ENCODE data around the gene CACNA2D3.

The CACNA2D3 gene

GRCh38 chr3:54600441-54601204, 478.3 kb downstream of the CACNA2D3 start:
- Histone ChIP-seq H3K4me3 (ENCODE audit: low read depth, low read length) (no peak overlapping the region), H3K36me3 (ENCODE audit: control insufficient read depth, insufficient read depth, low read length) (no peaks in the 10 kb centered on the region), H3K27me3 (ENCODE audit: control insufficient read depth, insufficient read depth, low read length) (no peaks in the 10 kb centered on the region), H3K9ac (ENCODE audit: low read depth, low read length) (no peak overlapping the region), H3K27ac (ENCODE audit: low read depth, low read length) (no peak overlapping the region), H3K4me1 (ENCODE audit: control insufficient read depth, insufficient read depth, low read length) (peaks cover 19% of the 10 kb centered on the region), H3K9me3 (ENCODE audit: control insufficient read depth, insufficient read depth, low read length) (no peaks in the 10 kb centered on the region)

GRCh38 chr3:54604495-54604894, 482.1 kb downstream of the CACNA2D3 start:
- Histone ChIP-seq H3K27ac (ENCODE audit: low read depth, low read length) (no peak overlapping the region), H3K36me3 (ENCODE audit: control insufficient read depth, insufficient read depth, low read length) (no peaks in the 10 kb centered on the region), H3K9ac (ENCODE audit: low read depth, low read length) (no peak overlapping the region), H3K9me3 (ENCODE audit: control insufficient read depth, insufficient read depth, low read length) (no peaks in the 10 kb centered on the region), H3K27me3 (ENCODE audit: control insufficient read depth, insufficient read depth, low read length) (no peaks in the 10 kb centered on the region), H3K4me1 (ENCODE audit: control insufficient read depth, insufficient read depth, low read length) (peaks cover 14% of the 10 kb centered on the region), H3K4me3 (ENCODE audit: low read depth, low read length) (no peak overlapping the region)

GRCh38 chr3:54608041-54608440, 485.7 kb downstream of the CACNA2D3 start:
- Histone ChIP-seq H3K27ac (ENCODE audit: low read depth, low read length) (no peak overlapping the region), H3K9ac (ENCODE audit: low read depth, low read length) (no peak overlapping the region), H3K4me1 (ENCODE audit: control insufficient read depth, insufficient read depth, low read length) (no peaks in the 10 kb centered on the region), H3K4me3 (ENCODE audit: low read depth, low read length) (no peak overlapping the region), H3K27me3 (ENCODE audit: control insufficient read depth, insufficient read depth, low read length) (no peaks in the 10 kb centered on the region), H3K36me3 (ENCODE audit: control insufficient read depth, insufficient read depth, low read length) (no peaks in the 10 kb centered on the region), H3K9me3 (ENCODE audit: control insufficient read depth, insufficient read depth, low read length) (no peaks in the 10 kb centered on the region)

GRCh38 chr3:54619053-54619452, 496.7 kb downstream of the CACNA2D3 start:
- H3K4me3 ChIP-seq (ENCODE audit: low read depth, low read length): no peak overlapping the region
- H3K4me1 ChIP-seq (ENCODE audit: control insufficient read depth, insufficient read depth, low read length): no peaks in the 10 kb centered on the region
- no peaks in the 10 kb centered on the region for H3K27me3 ChIP-seq (ENCODE audit: control insufficient read depth, insufficient read depth, low read length)
- no peak overlapping the region for H3K9ac ChIP-seq (ENCODE audit: low read depth, low read length)
- no peaks in the 10 kb centered on the region for H3K36me3 ChIP-seq (ENCODE audit: control insufficient read depth, insufficient read depth, low read length)
- H3K27ac ChIP-seq (ENCODE audit: low read depth, low read length): no peak overlapping the region
- H3K9me3 ChIP-seq (ENCODE audit: control insufficient read depth, insufficient read depth, low read length): no peaks in the 10 kb centered on the region

GRCh38 chr3:54619531-54619930, 497.2 kb downstream of the CACNA2D3 start:
- Histone ChIP-seq H3K4me1 (ENCODE audit: control insufficient read depth, insufficient read depth, low read length) (no peaks in the 10 kb centered on the region), H3K27ac (ENCODE audit: low read depth, low read length) (no peak overlapping the region), H3K27me3 (ENCODE audit: control insufficient read depth, insufficient read depth, low read length) (no peaks in the 10 kb centered on the region), H3K36me3 (ENCODE audit: control insufficient read depth, insufficient read depth, low read length) (no peaks in the 10 kb centered on the region), H3K9ac (ENCODE audit: low read depth, low read length) (no peak overlapping the region), H3K9me3 (ENCODE audit: control insufficient read depth, insufficient read depth, low read length) (no peaks in the 10 kb centered on the region), H3K4me3 (ENCODE audit: low read depth, low read length) (no peak overlapping the region)

- Histone ChIP-seq H3K9ac (ENCODE audit: low read depth, low read length) (no peak overlapping the region), H3K9me3 (ENCODE audit: control insufficient read depth, insufficient read depth, low read length) (no peaks in the 10 kb centered on the region), H3K4me1 (ENCODE audit: control insufficient read depth, insufficient read depth, low read length) (no peaks in the 10 kb centered on the region), H3K27me3 (ENCODE audit: control insufficient read depth, insufficient read depth, low read length) (no peaks in the 10 kb centered on the region), H3K36me3 (ENCODE audit: control insufficient read depth, insufficient read depth, low read length) (no peaks in the 10 kb centered on the region), H3K27ac (ENCODE audit: low read depth, low read length) (no peak overlapping the region), H3K4me3 (ENCODE audit: low read depth, low read length) (no peak overlapping the region)
Measured at GRCh38 chr3:54621184-54621583, 498.8 kb downstream of the CACNA2D3 start.

- Histone ChIP-seq H3K36me3 (ENCODE audit: control insufficient read depth, insufficient read depth, low read length) (no peaks in the 10 kb centered on the region), H3K9me3 (ENCODE audit: control insufficient read depth, insufficient read depth, low read length) (no peaks in the 10 kb centered on the region), H3K9ac (ENCODE audit: low read depth, low read length) (no peak overlapping the region), H3K4me3 (ENCODE audit: low read depth, low read length) (no peak overlapping the region), H3K4me1 (ENCODE audit: control insufficient read depth, insufficient read depth, low read length) (no peaks in the 10 kb centered on the region), H3K27ac (ENCODE audit: low read depth, low read length) (no peak overlapping the region), H3K27me3 (ENCODE audit: control insufficient read depth, insufficient read depth, low read length) (no peaks in the 10 kb centered on the region)
Measured at GRCh38 chr3:54622678-54623077, 500.3 kb downstream of the CACNA2D3 start.

- no peak overlapping the region for H3K4me3 ChIP-seq (ENCODE audit: low read depth, low read length)
- no peaks in the 10 kb centered on the region for H3K4me1 ChIP-seq (ENCODE audit: control insufficient read depth, insufficient read depth, low read length)
- H3K9me3 ChIP-seq (ENCODE audit: control insufficient read depth, insufficient read depth, low read length): no peaks in the 10 kb centered on the region
- H3K9ac ChIP-seq (ENCODE audit: low read depth, low read length): no peak overlapping the region
- no peaks in the 10 kb centered on the region for H3K27me3 ChIP-seq (ENCODE audit: control insufficient read depth, insufficient read depth, low read length)
- no peak overlapping the region for H3K27ac ChIP-seq (ENCODE audit: low read depth, low read length)
- peaks cover 1% of the 10 kb centered on the region; the same call in 1 of the 2 replicates for H3K36me3 ChIP-seq (ENCODE audit: control insufficient read depth, insufficient read depth, low read length)
Measured at GRCh38 chr3:54625805-54626787, 503.7 kb downstream of the CACNA2D3 start.

GRCh38 chr3:54628888-54629441, 506.6 kb downstream of the CACNA2D3 start:
- no peaks in the 10 kb centered on the region for H3K27me3 ChIP-seq (ENCODE audit: control insufficient read depth, insufficient read depth, low read length)
- peaks cover 30% of the 10 kb centered on the region for H3K36me3 ChIP-seq (ENCODE audit: control insufficient read depth, insufficient read depth, low read length)
- H3K9ac ChIP-seq (ENCODE audit: low read depth, low read length): no peak overlapping the region

GRCh38 chr3:54630101-54630623, 507.8 kb downstream of the CACNA2D3 start:
- no peak overlapping the region for H3K9ac ChIP-seq (ENCODE audit: low read depth, low read length)
- no peaks in the 10 kb centered on the region for H3K9me3 ChIP-seq (ENCODE audit: control insufficient read depth, insufficient read depth, low read length)
- H3K4me3 ChIP-seq (ENCODE audit: low read depth, low read length): no peak overlapping the region
- no peaks in the 10 kb centered on the region for H3K27me3 ChIP-seq (ENCODE audit: control insufficient read depth, insufficient read depth, low read length)
- H3K27ac ChIP-seq (ENCODE audit: low read depth, low read length): peak overlapping the region; percentile 56
- peaks cover 20% of the 10 kb centered on the region for H3K4me1 ChIP-seq (ENCODE audit: control insufficient read depth, insufficient read depth, low read length)
- peaks cover 37% of the 10 kb centered on the region for H3K36me3 ChIP-seq (ENCODE audit: control insufficient read depth, insufficient read depth, low read length)

More at GRCh38 chr3:54628888-54629441, 506.6 kb downstream of the CACNA2D3 start:
- peaks cover 16% of the 10 kb centered on the region for H3K4me1 ChIP-seq (ENCODE audit: control insufficient read depth, insufficient read depth, low read length)
- no peak overlapping the region for H3K4me3 ChIP-seq (ENCODE audit: low read depth, low read length)
- H3K27ac ChIP-seq (ENCODE audit: low read depth, low read length): no peak overlapping the region
- no peaks in the 10 kb centered on the region for H3K9me3 ChIP-seq (ENCODE audit: control insufficient read depth, insufficient read depth, low read length)
